OCI-LY7 (cell line): ENCODE results near the gene PLXNA4.

Source experiments
- EZH2phosphoT487 ChIP-seq: fragments of 200-600 bp; sonication (generic); IDR thresholded peaks from 2 replicates; pipeline ENCODE4 v1.6.1; 2018; ENCODE audit warnings: low read depth, borderline replicate concordance, mild to moderate bottlenecking, mixed run types, antibody characterized with exemption, low read length, moderate library complexity, mixed read lengths
- TF ChIP-seq, protein P1 (sequence below): fragments of 200-600 bp; sonication (generic); conservative IDR thresholded peaks from 2 replicates; pipeline ENCODE4 v1.5.1; 2014; ENCODE audit warnings: mild to moderate bottlenecking, antibody characterized with exemption, low read length, moderate library complexity, mixed read lengths

DNA sequence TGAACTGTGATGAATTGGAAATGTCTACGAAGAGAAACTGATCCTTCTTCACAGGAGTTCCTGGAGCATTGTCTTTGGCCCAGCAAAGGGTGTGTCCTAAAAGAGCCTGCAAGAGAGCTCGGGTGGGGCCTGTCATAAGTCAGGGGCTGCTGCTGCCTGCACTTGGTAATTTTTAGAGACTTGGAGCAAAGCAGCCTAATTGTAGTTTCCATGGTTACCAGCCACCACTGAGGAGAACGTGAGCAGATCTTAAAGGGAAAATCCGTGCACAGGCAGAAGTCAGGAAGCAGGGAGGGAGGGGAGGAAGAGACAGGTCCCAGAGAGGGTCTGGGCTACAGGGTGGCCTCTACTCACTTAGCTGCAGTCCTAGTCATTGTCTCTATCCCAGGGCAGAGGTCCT is 463.6 kb downstream of the PLXNA4 start:
- TF ChIP-seq, protein P1, sequence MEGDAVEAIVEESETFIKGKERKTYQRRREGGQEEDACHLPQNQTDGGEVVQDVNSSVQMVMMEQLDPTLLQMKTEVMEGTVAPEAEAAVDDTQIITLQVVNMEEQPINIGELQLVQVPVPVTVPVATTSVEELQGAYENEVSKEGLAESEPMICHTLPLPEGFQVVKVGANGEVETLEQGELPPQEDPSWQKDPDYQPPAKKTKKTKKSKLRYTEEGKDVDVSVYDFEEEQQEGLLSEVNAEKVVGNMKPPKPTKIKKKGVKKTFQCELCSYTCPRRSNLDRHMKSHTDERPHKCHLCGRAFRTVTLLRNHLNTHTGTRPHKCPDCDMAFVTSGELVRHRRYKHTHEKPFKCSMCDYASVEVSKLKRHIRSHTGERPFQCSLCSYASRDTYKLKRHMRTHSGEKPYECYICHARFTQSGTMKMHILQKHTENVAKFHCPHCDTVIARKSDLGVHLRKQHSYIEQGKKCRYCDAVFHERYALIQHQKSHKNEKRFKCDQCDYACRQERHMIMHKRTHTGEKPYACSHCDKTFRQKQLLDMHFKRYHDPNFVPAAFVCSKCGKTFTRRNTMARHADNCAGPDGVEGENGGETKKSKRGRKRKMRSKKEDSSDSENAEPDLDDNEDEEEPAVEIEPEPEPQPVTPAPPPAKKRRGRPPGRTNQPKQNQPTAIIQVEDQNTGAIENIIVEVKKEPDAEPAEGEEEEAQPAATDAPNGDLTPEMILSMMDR = no peak
- no peak for TF ChIP-seq EZH2phosphoT487
